ENCODE measurements around the gene COL5A1. TPM values are rescaled to one million over a fixed set of nuclear protein-coding genes. Genes with fewer than 3 reads are reported as not detected.
A peak's percentile ranks its signal among the peaks of the same experiment; 100 is the strongest.
"Not testable (repeated sequence)": the region's sequence is repeated elsewhere in the genome, so short reads cannot be mapped to it uniquely, and the experiment has no call there.

The COL5A1 gene
- total RNA-seq, 1 donor from 2014 or later, result 435 TPM

- no peak for DNase-seq
These were observed 16.2 kb downstream of the COL5A1 start for GRCh38 chr9:134657666-134658377.

DNA sequence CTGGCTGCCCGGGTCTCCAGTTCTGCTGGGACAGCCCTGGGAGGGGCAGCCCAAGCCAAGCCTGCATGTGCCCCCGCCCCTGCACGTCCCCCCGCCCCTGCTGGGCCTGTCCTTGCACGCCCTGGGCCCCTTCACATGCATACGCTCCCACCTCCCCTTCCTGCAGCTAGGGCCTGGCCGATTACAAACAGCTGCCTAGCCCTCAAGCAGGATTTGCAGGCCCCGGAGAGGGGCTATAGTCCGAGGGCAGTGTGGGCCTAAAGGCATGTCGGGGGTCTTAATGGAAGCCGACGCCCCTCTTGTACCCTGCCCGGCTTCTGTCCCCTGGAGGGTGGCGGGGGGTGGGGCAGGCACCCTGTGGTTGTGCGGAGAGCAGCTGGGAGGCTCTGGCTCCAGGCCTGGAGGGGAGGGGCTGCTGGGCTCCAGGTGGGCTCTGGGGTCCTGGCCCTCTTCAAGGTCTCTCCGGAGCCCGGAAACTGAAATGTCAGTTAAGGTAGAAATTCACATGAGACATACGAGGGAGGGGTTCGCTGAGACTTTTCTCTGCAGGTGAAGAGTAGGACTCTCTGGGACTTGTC is 16.9 kb downstream of the COL5A1 start:
- peak; percentile 64 for DNase-seq

- peak; percentile 49 for DNase-seq
These were observed 18.1 kb downstream of the COL5A1 start for GRCh38 chr9:134659688-134660131.

GRCh38 chr9:134660407-134660806 is 18.8 kb downstream of the COL5A1 start:
- DNase-seq, result no peak

DNA sequence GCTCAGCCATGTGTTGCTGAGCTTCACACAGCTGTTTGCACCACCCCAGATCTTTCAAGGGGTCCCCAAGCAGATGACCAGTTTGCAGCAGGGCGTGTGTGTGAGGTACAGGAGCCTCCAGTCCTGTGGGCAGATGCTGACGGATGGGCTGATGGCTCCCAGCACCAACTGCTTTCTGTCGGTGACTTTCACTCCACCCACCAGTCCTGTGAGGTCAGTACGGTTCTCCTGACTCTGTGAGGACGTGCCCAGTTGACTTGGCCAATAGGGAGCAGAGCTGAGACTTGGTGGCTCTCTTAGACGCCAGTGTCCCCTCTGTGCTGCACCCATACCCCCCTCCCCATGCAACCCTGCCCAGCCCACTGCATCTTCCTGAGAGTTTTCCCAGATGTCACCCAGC is 19.7 kb downstream of the COL5A1 start:
- no peak for DNase-seq

GRCh38 chr9:134661791-134662142 is 20.2 kb downstream of the COL5A1 start:
- DNase-seq, result peak; percentile 48

- DNase-seq, result peak; percentile 85
These were observed 20.7 kb downstream of the COL5A1 start for GRCh38 chr9:134662143-134662876.

DNA sequence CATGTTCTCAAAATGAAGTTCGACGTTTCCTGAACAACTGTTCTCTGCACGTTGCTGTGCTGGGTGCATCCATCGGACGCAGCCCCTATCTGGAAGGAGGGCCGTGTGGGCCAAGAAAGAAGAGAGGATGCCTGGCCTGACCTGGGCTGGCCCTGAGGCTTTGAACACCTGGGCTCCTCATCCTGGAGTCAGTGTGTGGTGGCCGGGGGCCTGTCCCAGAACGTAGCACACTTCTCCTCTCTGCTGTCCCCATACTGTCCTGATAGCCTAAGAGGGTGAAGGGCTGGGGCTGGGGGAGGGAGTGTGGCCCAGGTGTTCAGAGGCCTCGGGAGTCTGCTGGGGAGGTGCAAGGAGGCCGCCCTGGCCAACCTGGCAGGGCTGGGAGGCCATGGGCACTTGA is 21.5 kb downstream of the COL5A1 start:
- DNase-seq, result no peak

GRCh38 chr9:134663753-134664415 is 22.3 kb downstream of the COL5A1 start:
- no peak for DNase-seq

GRCh38 chr9:134664446-134664845 is 22.8 kb downstream of the COL5A1 start:
- no peak for DNase-seq

DNA sequence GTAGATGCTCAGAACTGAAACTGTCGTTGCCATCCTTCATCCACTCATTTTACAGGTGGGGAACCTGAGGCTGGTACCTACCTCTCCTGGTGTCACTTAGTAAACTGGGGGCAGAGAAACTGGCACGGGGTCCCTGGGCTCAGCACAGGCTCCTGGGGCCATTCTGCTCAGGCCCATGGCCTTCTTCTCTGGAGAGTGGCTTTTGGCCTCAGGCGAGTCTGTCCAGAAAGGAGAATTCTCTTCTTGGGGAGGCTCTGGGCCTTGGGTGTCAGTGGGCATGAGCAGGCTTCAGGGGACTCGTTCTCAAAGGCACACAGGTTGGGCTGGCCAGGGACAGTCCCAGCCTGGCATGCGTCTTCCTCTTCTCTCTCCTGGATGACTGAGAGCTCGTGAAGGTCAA is 24.6 kb downstream of the COL5A1 start:
- DNase-seq, result no peak

GRCh38 chr9:134666831-134667230 is 25.2 kb downstream of the COL5A1 start:
- no peak for DNase-seq

GRCh38 chr9:134668977-134669376 is 27.4 kb downstream of the COL5A1 start:
- not testable (repeated sequence) for DNase-seq

GRCh38 chr9:134669399-134669955 is 27.9 kb downstream of the COL5A1 start:
- DNase-seq, result no peak

- no peak for DNase-seq
These were observed 28.5 kb downstream of the COL5A1 start for GRCh38 chr9:134670042-134670525.

DNA sequence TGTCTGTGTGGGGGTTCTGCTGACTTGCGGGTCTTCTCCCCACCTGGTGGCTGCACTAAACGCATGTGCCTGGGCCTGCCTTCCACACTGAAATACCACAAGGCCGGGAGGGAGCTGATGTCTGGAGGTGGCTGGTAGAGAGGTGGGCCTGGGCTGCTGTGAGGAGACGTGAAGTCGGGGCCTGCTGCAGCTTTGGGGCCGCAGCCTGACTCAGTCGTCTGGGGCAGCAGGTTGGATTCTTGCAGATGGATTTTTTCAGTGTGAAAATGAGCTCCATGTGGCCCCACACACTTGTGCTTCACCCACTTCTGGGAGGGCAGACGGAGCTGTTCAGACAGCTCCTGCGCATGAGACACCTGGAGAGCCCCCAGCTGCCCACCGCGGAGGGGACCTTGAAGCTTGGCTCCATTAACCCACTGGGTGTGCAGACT is 29.3 kb downstream of the COL5A1 start:
- no peak for DNase-seq

GRCh38 chr9:134671341-134672113 is 29.9 kb downstream of the COL5A1 start:
- DNase-seq, result no peak

DNA sequence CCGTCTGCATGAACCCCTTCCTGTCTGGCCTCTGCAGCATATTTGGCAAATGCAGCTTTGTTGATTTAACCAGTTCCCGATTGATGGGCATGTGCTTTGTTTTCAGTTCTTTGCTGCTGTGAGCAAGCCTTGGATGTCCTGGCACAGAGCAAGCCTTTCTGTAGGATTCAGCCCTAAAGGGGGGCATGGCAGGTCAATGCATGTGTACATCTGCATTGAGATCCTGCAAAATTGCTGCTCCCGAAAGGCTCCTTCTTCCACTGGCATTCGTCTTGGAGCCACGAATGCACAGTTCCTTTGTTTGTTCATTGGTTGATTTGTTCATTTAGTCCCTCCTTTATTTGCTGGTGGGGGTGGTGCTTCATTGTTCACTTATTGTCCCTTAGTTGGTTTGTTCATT is 34.8 kb downstream of the COL5A1 start:
- DNase-seq, result no peak

- no peak for DNase-seq
These were observed 35.3 kb downstream of the COL5A1 start for GRCh38 chr9:134676886-134677285.

DNA sequence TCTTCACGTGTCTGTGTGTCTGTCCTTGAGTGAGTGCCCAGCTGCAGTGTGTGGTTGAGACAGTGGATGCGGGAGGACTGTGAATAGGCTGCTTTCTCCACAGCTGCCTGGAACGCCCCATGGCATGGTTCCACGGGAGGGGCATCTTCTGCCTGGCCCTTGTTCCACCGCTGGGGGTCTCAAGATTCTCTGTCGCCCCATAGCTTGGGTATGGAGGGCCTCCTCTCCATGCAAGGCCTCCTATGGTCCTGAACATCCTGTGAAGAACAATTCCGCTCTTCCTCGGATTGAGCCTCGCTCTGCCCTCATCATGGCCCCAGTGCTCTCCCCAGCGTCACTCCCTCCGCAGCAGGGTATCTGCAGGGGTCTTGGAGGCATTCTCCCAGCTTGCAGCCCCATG is 36.1 kb downstream of the COL5A1 start:
- no peak for DNase-seq

GRCh38 chr9:134678206-134678605 is 36.6 kb downstream of the COL5A1 start:
- DNase-seq, result peak; percentile 59

Data from tongue (tissue), 2 donors.